HCT116 (cell line): ENCODE data around the gene SEL1L2.

Experiments
- CBX3 ChIP-seq: IDR thresholded peaks from 2 replicates; pipeline ENCODE4 v1.6.1; 2012; ENCODE audit warnings: low read depth
- CEBPB ChIP-seq: IDR thresholded peaks from 2 replicates; pipeline ENCODE4 v1.6.1; 2012; ENCODE audit warnings: low read depth
- CTCF ChIP-seq, 3 experiments: fragments of 200-600 bp in 1 of 3; sonication (generic) in 1 of 3; IDR thresholded peaks in 2 of 3; conservative IDR thresholded peaks in 1 of 3; 2 replicates each; pipeline ENCODE4 v1.5.1; 2012 to 2017; ENCODE audit warnings: low read depth in 2 of 3, low read length in 2 of 3, antibody characterized with exemption in 1 of 3, borderline replicate concordance in 1 of 3, control low read depth in 1 of 3, mild to moderate bottlenecking in 1 of 3, mixed read lengths in 1 of 3, mixed run types in 1 of 3, moderate library complexity in 1 of 3; ENCODE audit not compliant: insufficient read depth in 1 of 3
- EGR1 ChIP-seq: IDR thresholded peaks from 2 replicates; pipeline ENCODE4 v1.6.1; 2012; ENCODE audit warnings: low read depth
- EZH2 ChIP-seq: fragments of 200-600 bp; sonication (generic); IDR thresholded peaks from 2 replicates; pipeline ENCODE4 v1.6.1; 2017; ENCODE audit warnings: antibody characterized with exemption, mixed run types
- EZH2phosphoT487 ChIP-seq: fragments of 200-600 bp; IDR thresholded peaks from 2 replicates; pipeline ENCODE4 v1.6.1; 2018; ENCODE audit warnings: antibody characterized with exemption, borderline replicate concordance
- JUND ChIP-seq: IDR thresholded peaks from 2 replicates; pipeline ENCODE4 v1.6.1; 2012
- POLR2A ChIP-seq: IDR thresholded peaks from 2 replicates; pipeline ENCODE4 v1.7.0; 2011; ENCODE audit warnings: borderline replicate concordance; ENCODE audit not compliant: insufficient read depth, insufficient read length; ENCODE audit errors: extremely low read depth
- POLR2AphosphoS5 ChIP-seq: IDR thresholded peaks from 2 replicates; pipeline ENCODE4 v1.6.1; 2011; ENCODE audit warnings: mild to moderate bottlenecking, low read depth, low read length, moderate library complexity
- RAD21 ChIP-seq: IDR thresholded peaks from 2 replicates; pipeline ENCODE4 v1.6.1; 2012; ENCODE audit warnings: low read depth, mild to moderate bottlenecking
- REST ChIP-seq: IDR thresholded peaks from 2 replicates; pipeline ENCODE4 v1.6.1; 2012; ENCODE audit warnings: low read depth
- YY1 ChIP-seq: IDR thresholded peaks from 2 replicates; pipeline ENCODE4 v1.6.1; 2011; ENCODE audit warnings: low read length, low read depth, moderate library complexity, mild to moderate bottlenecking; ENCODE audit not compliant: insufficient replicate concordance; ENCODE audit errors: extremely low read depth
- TF ChIP-seq, protein P1 (sequence below): IDR thresholded peaks from 2 replicates; pipeline ENCODE4 v1.6.1; 2012

DNA sequence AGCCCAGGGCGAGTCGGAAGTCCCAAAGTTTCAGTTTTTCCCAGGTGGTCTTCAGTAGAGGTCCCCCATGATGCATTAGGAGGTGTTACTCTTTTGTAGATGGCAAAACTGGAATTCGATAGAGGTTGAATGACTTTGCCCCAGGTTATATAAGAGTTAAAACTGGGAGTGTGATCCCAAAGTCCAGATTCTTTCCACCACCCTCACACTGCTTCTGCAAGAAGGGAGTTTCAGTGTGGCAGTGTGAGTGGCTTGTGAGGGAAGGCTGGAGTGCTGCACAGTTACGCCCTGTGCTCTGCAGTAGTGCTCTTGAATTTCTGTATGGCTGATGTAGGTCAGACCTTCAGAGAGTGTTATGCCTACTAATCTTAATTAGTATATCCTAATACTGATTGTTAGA, 175.7 kb downstream of the SEL1L2 start:
- no peak for TF ChIP-seq YY1
- no peak for TF ChIP-seq EZH2phosphoT487
- no peak for TF ChIP-seq CBX3
- TF ChIP-seq CTCF (IDR thresholded peaks at IDR 0.05 in 2 of 3, conservative IDR thresholded peaks at IDR 0.05 in 1 of 3; ENCODE audit: borderline replicate concordance in 1 of 3, insufficient read depth in 1 of 3, low read depth in 2 of 3, low read length in 2 of 3) = no peak
- no peak for TF ChIP-seq REST
- no peak for TF ChIP-seq POLR2AphosphoS5
- TF ChIP-seq POLR2A = no peak
- TF ChIP-seq, protein P1, sequence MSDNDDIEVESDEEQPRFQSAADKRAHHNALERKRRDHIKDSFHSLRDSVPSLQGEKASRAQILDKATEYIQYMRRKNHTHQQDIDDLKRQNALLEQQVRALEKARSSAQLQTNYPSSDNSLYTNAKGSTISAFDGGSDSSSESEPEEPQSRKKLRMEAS = no peak
- no peak for TF ChIP-seq JUND
- no peak for TF ChIP-seq RAD21
- TF ChIP-seq EZH2 = no peak
- no peak for TF ChIP-seq EGR1
- no peak for TF ChIP-seq CEBPB
